ENCODE data around the gene SPECC1. TPM values are rescaled to one million over a fixed set of nuclear protein-coding genes. Genes with fewer than 3 reads are reported as not detected.
"Not testable (repeated sequence)": the region's sequence is repeated elsewhere in the genome, so short reads cannot be mapped to it uniquely, and the experiment has no call there.

Gene SPECC1
- total and polyA plus RNA-seq, 3 donors from 2014 or later: 78.6 to 160 (median 148) TPM

- intact Hi-C loops (cut with DNase I; ENCODE audit: low total_unique reads): no loop called here
- 10% methylated on average over 11 of the region's 11 CpGs for WGBS, 2 donors
- peak overlapping the region; percentile 60 to 81 for H3K4me3 ChIP-seq
- no peaks in the 10 kb centered on the region for H3K4me1 ChIP-seq
- peak overlapping the region; percentile 88 to 91 for H3K27ac ChIP-seq
- DNase-seq: peak; percentile 67
- TF ChIP-seq POLR2A (IDR thresholded peaks at IDR 0.05) (no peak), CTCF (IDR thresholded peaks at IDR 0.05) (peak in 2 of 3 experiments; percentile 13 to 34)
- no peaks in the 10 kb centered on the region for H3K9me3 ChIP-seq
- no peaks in the 10 kb centered on the region for H3K27me3 ChIP-seq
- H3K36me3 ChIP-seq (ENCODE audit: low read depth, missing control alignments): no peaks in the 10 kb centered on the region
Observed at GRCh38 chr17:20010099-20010863, 1.1 kb downstream of the SPECC1 start.

DNA sequence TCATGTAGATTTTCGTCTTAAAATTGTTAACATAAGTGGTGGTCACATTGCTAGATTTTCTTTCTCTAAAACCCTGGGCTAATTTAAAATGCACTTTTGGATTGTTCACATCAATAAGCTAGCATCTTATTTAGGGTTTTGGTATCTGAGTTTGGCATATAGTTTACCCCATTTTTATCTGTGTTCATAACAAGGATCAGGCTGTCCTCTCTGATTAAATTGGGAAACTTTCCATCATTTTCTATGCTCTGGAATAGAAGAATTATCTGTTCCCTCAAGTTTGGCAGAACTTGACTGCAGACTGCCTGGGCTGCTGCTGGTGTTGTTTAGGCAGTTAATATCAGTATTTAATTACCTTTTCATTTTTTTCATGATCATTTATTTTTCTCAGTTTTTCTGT lies 1.8 kb downstream of the SPECC1 start:
- intact Hi-C loops (cut with DNase I; ENCODE audit: low total_unique reads): no loop called here

DNA sequence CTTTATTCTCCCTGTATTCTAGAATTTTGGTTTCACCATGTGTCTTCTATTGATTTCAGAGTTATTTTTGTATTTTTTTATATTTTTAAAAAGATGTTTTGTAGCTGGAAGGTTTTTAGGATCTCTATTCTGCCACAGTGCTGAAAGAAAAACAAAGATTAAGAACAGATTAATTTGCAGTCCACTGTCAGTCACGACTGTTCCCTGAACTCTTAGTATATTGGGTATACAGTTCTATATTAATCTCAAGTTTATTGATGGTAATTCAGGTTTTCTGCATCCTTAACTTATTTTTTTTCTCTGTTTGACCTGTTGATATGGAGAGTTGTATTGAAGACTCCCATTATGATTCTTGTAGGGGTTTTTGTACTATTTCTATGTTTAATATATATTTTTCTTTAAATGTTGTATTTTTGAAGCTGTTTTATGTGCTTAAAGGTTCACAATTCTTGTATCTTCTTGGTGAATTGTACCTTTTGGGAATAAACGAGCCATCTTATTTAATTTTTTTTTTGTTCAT lies 2.9 kb downstream of the SPECC1 start:
- H3K4me1 ChIP-seq: no peaks in the 10 kb centered on the region
- peak overlapping the region; percentile 3 to 28 for H3K27ac ChIP-seq
- DNase-seq: no peak
- no peaks in the 10 kb centered on the region for H3K36me3 ChIP-seq (ENCODE audit: low read depth, missing control alignments)
- intact Hi-C loops (cut with DNase I; ENCODE audit: low total_unique reads): no loop called here
- H3K4me3 ChIP-seq: no peak overlapping the region
- no peaks in the 10 kb centered on the region for H3K27me3 ChIP-seq
- 73 to 77% methylated on average over 2 of the region's 2 CpGs for WGBS, 2 donors
- TF ChIP-seq CTCF (IDR thresholded peaks at IDR 0.05) (no peak), POLR2A (IDR thresholded peaks at IDR 0.05) (no peak)
- H3K9me3 ChIP-seq: no peaks in the 10 kb centered on the region

More for the DNA sequence above, 1.8 kb downstream of the SPECC1 start:
- Histone ChIP-seq H3K4me3 (peak overlapping the region in 1 of 2 donors; percentile 81), H3K4me1 (no peaks in the 10 kb centered on the region), H3K27me3 (no peaks in the 10 kb centered on the region), H3K27ac (peak overlapping the region; percentile 3 to 88), H3K36me3 (ENCODE audit: low read depth, missing control alignments) (no peaks in the 10 kb centered on the region), H3K9me3 (no peaks in the 10 kb centered on the region)
- TF ChIP-seq POLR2A (IDR thresholded peaks at IDR 0.05) (no peak), CTCF (IDR thresholded peaks at IDR 0.05) (no peak)
- 38 to 39% methylated on average over 1 of the region's 1 CpG for WGBS, 2 donors
- DNase-seq: no peak

DNA sequence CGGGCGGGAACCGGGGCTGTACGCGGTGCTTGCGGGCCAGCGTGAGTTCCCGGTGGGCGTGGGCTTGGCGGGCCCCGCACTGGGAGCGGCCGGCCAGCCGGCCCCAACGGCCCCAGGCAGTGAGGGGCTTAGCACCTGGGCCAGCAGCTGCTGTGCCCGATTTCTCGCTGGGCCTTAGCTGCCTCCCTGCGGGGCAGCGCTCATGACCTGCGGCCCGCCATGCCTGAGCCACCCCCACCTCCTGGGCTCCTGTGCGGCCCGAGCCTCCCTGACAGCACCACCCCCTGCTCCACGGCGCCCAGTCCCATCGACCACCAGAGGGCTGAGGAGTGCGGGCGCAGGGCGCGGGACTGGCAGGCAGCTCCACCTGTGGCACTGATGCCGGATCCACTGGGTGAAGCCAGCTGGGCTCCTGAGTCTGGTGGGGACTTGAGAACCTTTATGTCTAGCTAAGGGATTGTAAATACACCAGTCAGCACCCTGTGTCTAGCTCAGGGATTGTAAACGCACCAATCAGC lies 7.4 kb downstream of the SPECC1 start:
- intact Hi-C loops (cut with DNase I; ENCODE audit: low total_unique reads); H3K4me1 ChIP-seq: not testable (repeated sequence)
- peak overlapping the region; percentile 40 to 48 for H3K4me3 ChIP-seq

GRCh38 chr17:20022701-20023100 lies 13.5 kb downstream of the SPECC1 start:
- H3K4me3 ChIP-seq: no peak overlapping the region
- no peak overlapping the region for H3K27ac ChIP-seq
- 86 to 92% methylated on average over 4 of the region's 4 CpGs for WGBS, 2 donors
- H3K9me3 ChIP-seq: no peaks in the 10 kb centered on the region
- intact Hi-C loops (cut with DNase I; ENCODE audit: low total_unique reads): no loop called here
- DNase-seq: no peak
- H3K27me3 ChIP-seq: no peaks in the 10 kb centered on the region
- H3K36me3 ChIP-seq (ENCODE audit: low read depth, missing control alignments): no peaks in the 10 kb centered on the region
- H3K4me1 ChIP-seq: no peaks in the 10 kb centered on the region
- TF ChIP-seq CTCF (IDR thresholded peaks at IDR 0.05) (no peak), POLR2A (IDR thresholded peaks at IDR 0.05) (no peak)

More for the DNA sequence above, 7.4 kb downstream of the SPECC1 start:
- 50 to 82% methylated on average over 1 to 32 of the region's 32 CpGs for WGBS, 2 donors
- not testable (repeated sequence) for H3K27me3 ChIP-seq; H3K36me3 ChIP-seq (ENCODE audit: low read depth, missing control alignments); H3K9me3 ChIP-seq; H3K27ac ChIP-seq; DNase-seq
